ENCODE data around the gene PLCH2.

Gene PLCH2

GRCh38 chr1:2498648-2499047 is 22.6 kb downstream of the PLCH2 start:
- DNase-seq (ENCODE audit: extremely low read depth, low read depth), result no peak
- no peak overlapping the region for H3K4me3 ChIP-seq (replicated peaks; ENCODE audit: low read depth, low read length)
- TF ChIP-seq CTCF (IDR thresholded peaks at IDR 0.05; ENCODE audit: low read depth, low read length, missing control alignments), result no peak

GRCh38 chr1:2499260-2499659 is 23.2 kb downstream of the PLCH2 start:
- DNase-seq (ENCODE audit: extremely low read depth, low read depth), result no peak
- H3K4me3 ChIP-seq (replicated peaks; ENCODE audit: low read depth, low read length), result no peak overlapping the region
- TF ChIP-seq CTCF (IDR thresholded peaks at IDR 0.05; ENCODE audit: low read depth, low read length, missing control alignments), result no peak

GRCh38 chr1:2499986-2500596 is 24.0 kb downstream of the PLCH2 start:
- TF ChIP-seq CTCF (IDR thresholded peaks at IDR 0.05; ENCODE audit: low read depth, low read length, missing control alignments), result no peak
- no peak overlapping the region for H3K4me3 ChIP-seq (replicated peaks; ENCODE audit: low read depth, low read length)
- no peak for DNase-seq (ENCODE audit: extremely low read depth, low read depth)

- no peak for TF ChIP-seq CTCF (IDR thresholded peaks at IDR 0.05; ENCODE audit: low read depth, low read length, missing control alignments)
- H3K4me3 ChIP-seq (replicated peaks; ENCODE audit: low read depth, low read length), result no peak overlapping the region
- no peak for DNase-seq (ENCODE audit: extremely low read depth, low read depth)
Measured at GRCh38 chr1:2501041-2501819, 25.1 kb downstream of the PLCH2 start.

GRCh38 chr1:2501820-2502119 is 25.7 kb downstream of the PLCH2 start:
- TF ChIP-seq CTCF (IDR thresholded peaks at IDR 0.05; ENCODE audit: low read depth, low read length, missing control alignments), result no peak
- H3K4me3 ChIP-seq (replicated peaks; ENCODE audit: low read depth, low read length), result no peak overlapping the region
- no peak for DNase-seq (ENCODE audit: extremely low read depth, low read depth)

GRCh38 chr1:2502210-2502609 is 26.1 kb downstream of the PLCH2 start:
- no peak overlapping the region for H3K4me3 ChIP-seq (replicated peaks; ENCODE audit: low read depth, low read length)
- no peak for DNase-seq (ENCODE audit: extremely low read depth, low read depth)
- no peak for TF ChIP-seq CTCF (IDR thresholded peaks at IDR 0.05; ENCODE audit: low read depth, low read length, missing control alignments)
